Vagina (tissue), 2 donors: ENCODE measurements around the gene XPO4. TPM values are rescaled to one million over a fixed set of nuclear protein-coding genes. Genes with fewer than 3 reads are reported as not detected.

Source experiments
- DNase-seq, 2 donors: peaks; one replicate each; pipeline ENCODE4 v3.0.0-alpha.2; 2017; ENCODE audit errors: extremely low spot score in 2 of 2
- H3K27ac ChIP-seq: fragments of 200-600 bp; sonication (generic); one replicate; pipeline ENCODE4 v1.5.1; 2019
- H3K27me3 ChIP-seq: fragments of 200-600 bp; sonication (generic); one replicate; pipeline ENCODE4 v1.5.1; 2019
- H3K36me3 ChIP-seq, 2 donors: fragments of 200-600 bp; sonication (generic); one replicate each; pipeline ENCODE4 v1.5.1; 2017 to 2019
- H3K4me1 ChIP-seq: fragments of 200-600 bp; sonication (generic); one replicate; pipeline ENCODE4 v1.5.1; 2019
- H3K4me3 ChIP-seq, 2 donors: fragments of 200-600 bp; sonication (generic); 1 replicate in 1 of 2; 2 replicates in 1 of 2; pipeline ENCODE4 v1.5.1; 2016 to 2019
- H3K9me3 ChIP-seq: fragments of 200-600 bp; sonication (generic); one replicate; pipeline ENCODE4 v1.5.1; 2019
- CTCF ChIP-seq, 3 experiments: fragments of 450-650 bp in 2 of 3; fragments of 200-600 bp in 1 of 3; sonication (generic) in 1 of 3; IDR thresholded peaks; one replicate each; pipeline ENCODE4 v1.5.1; 2017 to 2019; ENCODE audit warnings: antibody characterized with exemption in 3 of 3, mild to moderate bottlenecking in 2 of 3, moderate library complexity in 2 of 3
- POLR2A ChIP-seq, 2 donors: fragments of 450-650 bp; IDR thresholded peaks; one replicate each; pipeline ENCODE4 v1.6.1; 2017; ENCODE audit warnings: antibody characterized with exemption in 2 of 2, mild to moderate bottlenecking in 2 of 2, moderate library complexity in 2 of 2
- POLR2AphosphoS5 ChIP-seq, 2 donors: sonication (generic); formaldehyde crosslinking; IDR thresholded peaks; one replicate each; pipeline ENCODE4 v1.9.0; 2017; ENCODE audit warnings: antibody characterized with exemption in 2 of 2, mild to moderate bottlenecking in 2 of 2, low read depth in 1 of 2; ENCODE audit not compliant: insufficient read depth in 1 of 2
- intact Hi-C: fragments of 100-400 bp; cut with DNase I; formaldehyde crosslinking; loops from one replicate; pipeline ENCODE4 v1.15.1; 2023
- total RNA-seq: library from RNA; depleted of rRNA; stranded (reverse); fragments of >200 nt; gene quantifications from one replicate; pipeline ENCODE4 v1.2.3, GENCODE V29; 2016

Gene XPO4
- total RNA-seq, 1 donor from 2014 or later = 17.7 TPM

DNA sequence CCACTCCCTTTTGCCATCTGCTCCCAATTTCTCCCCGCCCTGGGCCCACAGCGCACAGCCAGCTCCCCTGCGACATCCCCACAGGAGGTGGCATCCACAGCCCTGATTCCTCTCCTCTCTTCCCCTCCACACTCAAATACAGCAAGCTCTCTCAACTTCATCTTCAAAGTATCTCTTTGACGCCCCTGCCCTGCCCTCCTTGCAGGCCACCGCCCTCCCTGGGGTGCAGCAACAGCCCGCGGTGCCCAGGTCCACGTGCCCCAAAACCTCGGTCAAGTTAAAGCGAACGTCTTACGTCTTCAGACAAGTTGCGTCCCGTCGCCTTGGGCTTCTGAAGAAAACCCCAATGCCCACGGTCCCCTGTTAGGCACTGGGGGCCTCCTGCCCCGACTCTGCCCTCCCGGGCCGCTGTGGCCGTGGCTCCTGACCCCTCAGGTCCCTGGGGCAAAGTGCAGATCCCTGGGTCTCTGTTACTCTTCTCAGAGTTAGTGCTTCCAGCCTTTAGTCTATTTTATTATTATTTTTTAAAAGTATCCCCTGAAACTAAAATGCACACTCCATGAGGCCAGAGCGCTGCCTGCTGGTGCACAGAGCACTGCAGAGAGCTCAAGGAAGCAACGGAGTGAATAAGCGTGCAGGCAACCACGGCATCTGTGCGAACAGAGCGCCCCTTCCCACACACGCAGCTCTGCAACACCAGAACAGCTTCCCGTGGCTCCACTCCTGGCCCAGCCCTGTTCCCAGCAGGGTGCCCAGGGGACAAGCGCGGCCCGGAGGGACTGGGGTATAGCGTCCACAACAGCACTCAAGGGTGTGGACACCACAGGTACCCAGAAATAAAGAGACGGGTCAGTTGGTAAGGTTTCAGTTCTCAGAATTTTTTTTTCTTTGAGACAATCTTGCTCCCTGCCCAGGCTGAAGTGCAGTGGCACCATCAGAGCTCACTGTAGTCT is 172.6 kb downstream of the XPO4 start:
- TF ChIP-seq POLR2A (IDR thresholded peaks at IDR 0.05) = no peak
- Histone ChIP-seq H3K4me1 (no peaks in the 10 kb centered on the region), H3K9me3 (no peaks in the 10 kb centered on the region), H3K4me3 (no peak overlapping the region), H3K27ac (no peak overlapping the region), H3K36me3 (peaks cover 0 to 5% of the 10 kb centered on the region in 2 donors), H3K27me3 (no peaks in the 10 kb centered on the region)
- intact Hi-C loops = no loop called here
- DNase-seq = no peak

GRCh38 chr13:20728579-20729311 is 173.8 kb downstream of the XPO4 start:
- no peak overlapping the region for H3K4me3 ChIP-seq
- DNase-seq = no peak
- H3K27me3 ChIP-seq = no peaks in the 10 kb centered on the region
- H3K4me1 ChIP-seq = no peaks in the 10 kb centered on the region
- intact Hi-C loops = no loop called here
- TF ChIP-seq CTCF (IDR thresholded peaks at IDR 0.05) (no peak), POLR2A (IDR thresholded peaks at IDR 0.05) (no peak), POLR2AphosphoS5 (IDR thresholded peaks at IDR 0.05; ENCODE audit: insufficient read depth in 1 of 2, low read depth in 1 of 2) (no peak)
- no peak overlapping the region for H3K27ac ChIP-seq
- no peaks in the 10 kb centered on the region for H3K9me3 ChIP-seq
- H3K36me3 ChIP-seq = peaks cover 0 to 5% of the 10 kb centered on the region in 2 donors

DNA sequence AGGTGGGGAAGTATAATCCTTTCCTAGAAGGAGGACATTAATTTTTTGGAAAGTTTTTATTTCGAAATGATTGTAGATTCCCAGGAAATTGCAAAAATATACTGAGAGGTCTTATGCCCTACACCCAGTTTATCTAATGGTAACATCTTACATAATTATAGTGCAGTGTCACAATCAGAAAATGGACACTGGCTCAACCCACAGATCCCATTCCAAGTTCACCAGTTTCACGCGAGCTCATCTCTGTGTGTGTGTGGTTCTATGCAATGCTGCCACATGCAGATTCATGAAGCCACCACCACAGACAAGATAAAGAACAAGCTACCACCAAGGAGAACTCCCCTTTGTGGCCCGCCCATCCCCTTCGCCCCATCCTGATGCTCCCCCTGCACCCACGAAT is 174.7 kb downstream of the XPO4 start:
- intact Hi-C loops = no loop called here
- TF ChIP-seq POLR2A (IDR thresholded peaks at IDR 0.05) (no peak), CTCF (IDR thresholded peaks at IDR 0.05) (no peak), POLR2AphosphoS5 (IDR thresholded peaks at IDR 0.05; ENCODE audit: insufficient read depth in 1 of 2, low read depth in 1 of 2) (no peak)
- no peak for DNase-seq
- H3K4me3 ChIP-seq = no peak overlapping the region
- no peaks in the 10 kb centered on the region for H3K27me3 ChIP-seq
- no peaks in the 10 kb centered on the region for H3K4me1 ChIP-seq
- H3K27ac ChIP-seq = no peak overlapping the region
- no peaks in the 10 kb centered on the region for H3K9me3 ChIP-seq
- H3K36me3 ChIP-seq = peaks cover 0 to 5% of the 10 kb centered on the region in 2 donors

Other genes starting within 250 kb of the XPO4 start
- 3.7 TPM for gene IL17D, start 199.0 kb downstream of the XPO4 start, total RNA-seq
- 6.9 TPM for gene EEF1AKMT1, start 128.8 kb downstream of the XPO4 start, total RNA-seq
- gene LATS2, start 158.8 kb upstream of the XPO4 start, total RNA-seq = 25.8 TPM
- gene SAP18, start 237.4 kb upstream of the XPO4 start, total RNA-seq = 33.9 TPM